Measurements from ENCODE around the gene MAJIN. TPM values are rescaled to one million over a fixed set of nuclear protein-coding genes. Genes with fewer than 3 reads are reported as not detected.

Gene MAJIN
- total RNA-seq, 1 experiment from 2014 or later, result not detected

DNA sequence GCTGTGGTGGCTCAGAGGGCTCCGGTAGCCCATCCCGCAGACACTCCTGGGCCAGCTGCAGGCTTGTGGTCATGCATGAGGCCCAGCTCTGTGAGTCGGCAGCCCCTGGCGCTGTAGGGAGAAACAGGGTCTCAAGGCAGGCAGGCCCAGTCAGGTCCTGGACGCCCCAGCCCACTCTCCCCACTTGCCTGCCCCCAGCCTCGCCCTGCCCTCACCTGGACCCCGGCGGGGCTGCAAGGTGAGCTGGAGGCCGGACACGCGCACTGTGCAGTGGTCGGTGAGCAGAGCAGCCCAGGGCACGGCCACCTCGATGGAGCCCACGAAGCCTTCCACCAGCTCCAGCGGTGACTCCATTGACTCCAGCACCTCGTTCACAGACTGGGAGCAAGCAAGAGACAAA is 57.8 kb downstream of the MAJIN start:
- Mint-ChIP-seq H3K27ac (no peak overlapping the region), H3K27me3 (ENCODE audit: low read depth) (no peaks in the 10 kb centered on the region)

DNA sequence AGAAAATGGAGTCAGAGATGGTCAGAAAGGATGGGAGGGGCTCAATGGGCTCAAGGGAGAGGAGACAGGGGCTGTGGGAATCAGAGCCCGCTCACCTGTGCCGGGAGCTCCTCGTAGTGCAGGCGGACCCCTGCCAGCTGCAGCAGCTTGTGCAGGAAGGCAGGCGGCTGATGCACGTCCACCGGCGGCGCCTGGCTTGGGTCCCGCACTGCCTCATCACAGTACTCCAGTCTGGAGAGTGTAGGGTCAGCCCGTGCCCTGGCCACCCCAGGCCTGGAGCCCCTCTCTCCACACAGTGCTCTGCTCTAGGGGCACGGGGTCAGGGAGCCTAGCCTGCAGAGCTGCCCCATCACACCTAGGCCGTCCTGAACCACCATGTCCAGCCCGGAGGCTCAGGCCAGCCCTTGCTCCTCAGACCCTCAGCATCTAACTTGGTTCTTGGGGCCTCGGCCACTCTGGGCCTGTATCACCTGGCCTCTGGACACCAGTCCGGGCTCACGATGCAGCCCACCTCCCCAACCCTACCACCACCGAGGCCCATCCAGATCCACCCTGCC is 58.7 kb downstream of the MAJIN start:
- H3K36me3 Mint-ChIP-seq, result peaks cover 5% of the 10 kb centered on the region; the same call in 1 of the 2 replicates
- no peak for DNase-seq (ENCODE audit: low spot score)
- ChIA-PET POLR2A (no interaction called here), CTCF (interaction anchor here (0.7 to 1.0 kb wide), 2 partner anchors 25 to 32 kb away, joined by 3 read pairs; no protein-coding TSS in a partner anchor)
- H3K4me3 Mint-ChIP-seq, result no peak overlapping the region
- no peaks in the 10 kb centered on the region for H3K27me3 Mint-ChIP-seq (ENCODE audit: low read depth)
- peaks cover 13% of the 10 kb centered on the region for H3K4me1 Mint-ChIP-seq
- ATAC-seq, result no peak
- H3K27ac Mint-ChIP-seq, result no peak overlapping the region
- no peaks in the 10 kb centered on the region for H3K9me3 Mint-ChIP-seq
- no peak for TF ChIP-seq ESRRA (CRISPR knock-in tag; IDR thresholded peaks at IDR 0.05; ENCODE audit: borderline replicate concordance)
- TF ChIP-seq, protein P1, sequence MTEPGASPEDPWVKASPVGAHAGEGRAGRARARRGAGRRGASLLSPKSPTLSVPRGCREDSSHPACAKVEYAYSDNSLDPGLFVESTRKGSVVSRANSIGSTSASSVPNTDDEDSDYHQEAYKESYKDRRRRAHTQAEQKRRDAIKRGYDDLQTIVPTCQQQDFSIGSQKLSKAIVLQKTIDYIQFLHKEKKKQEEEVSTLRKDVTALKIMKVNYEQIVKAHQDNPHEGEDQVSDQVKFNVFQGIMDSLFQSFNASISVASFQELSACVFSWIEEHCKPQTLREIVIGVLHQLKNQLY (CRISPR knock-in tag; IDR thresholded peaks at IDR 0.05), result no peak
- TF ChIP-seq, protein P2, sequence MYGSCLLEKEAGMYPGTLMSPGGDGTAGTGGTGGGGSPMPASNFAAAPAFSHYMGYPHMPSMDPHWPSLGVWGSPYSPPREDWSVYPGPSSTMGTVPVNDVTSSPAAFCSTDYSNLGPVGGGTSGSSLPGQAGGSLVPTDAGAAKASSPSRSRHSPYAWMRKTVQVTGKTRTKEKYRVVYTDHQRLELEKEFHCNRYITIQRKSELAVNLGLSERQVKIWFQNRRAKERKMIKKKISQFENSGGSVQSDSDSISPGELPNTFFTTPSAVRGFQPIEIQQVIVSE (CRISPR knock-in tag; IDR thresholded peaks at IDR 0.05; ENCODE audit: borderline replicate concordance), result no peak
- no peak for TF ChIP-seq TCF7 (CRISPR knock-in tag; IDR thresholded peaks at IDR 0.05; ENCODE audit: low read depth)
- TF ChIP-seq ZNF121 (CRISPR knock-in tag; IDR thresholded peaks at IDR 0.05), result no peak
- no peak for TF ChIP-seq ELF4 (CRISPR knock-in tag; IDR thresholded peaks at IDR 0.05; ENCODE audit: low read depth)
- TF ChIP-seq, protein P3, sequence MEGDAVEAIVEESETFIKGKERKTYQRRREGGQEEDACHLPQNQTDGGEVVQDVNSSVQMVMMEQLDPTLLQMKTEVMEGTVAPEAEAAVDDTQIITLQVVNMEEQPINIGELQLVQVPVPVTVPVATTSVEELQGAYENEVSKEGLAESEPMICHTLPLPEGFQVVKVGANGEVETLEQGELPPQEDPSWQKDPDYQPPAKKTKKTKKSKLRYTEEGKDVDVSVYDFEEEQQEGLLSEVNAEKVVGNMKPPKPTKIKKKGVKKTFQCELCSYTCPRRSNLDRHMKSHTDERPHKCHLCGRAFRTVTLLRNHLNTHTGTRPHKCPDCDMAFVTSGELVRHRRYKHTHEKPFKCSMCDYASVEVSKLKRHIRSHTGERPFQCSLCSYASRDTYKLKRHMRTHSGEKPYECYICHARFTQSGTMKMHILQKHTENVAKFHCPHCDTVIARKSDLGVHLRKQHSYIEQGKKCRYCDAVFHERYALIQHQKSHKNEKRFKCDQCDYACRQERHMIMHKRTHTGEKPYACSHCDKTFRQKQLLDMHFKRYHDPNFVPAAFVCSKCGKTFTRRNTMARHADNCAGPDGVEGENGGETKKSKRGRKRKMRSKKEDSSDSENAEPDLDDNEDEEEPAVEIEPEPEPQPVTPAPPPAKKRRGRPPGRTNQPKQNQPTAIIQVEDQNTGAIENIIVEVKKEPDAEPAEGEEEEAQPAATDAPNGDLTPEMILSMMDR (IDR thresholded peaks at IDR 0.05), result no peak
- TF ChIP-seq, protein P4, sequence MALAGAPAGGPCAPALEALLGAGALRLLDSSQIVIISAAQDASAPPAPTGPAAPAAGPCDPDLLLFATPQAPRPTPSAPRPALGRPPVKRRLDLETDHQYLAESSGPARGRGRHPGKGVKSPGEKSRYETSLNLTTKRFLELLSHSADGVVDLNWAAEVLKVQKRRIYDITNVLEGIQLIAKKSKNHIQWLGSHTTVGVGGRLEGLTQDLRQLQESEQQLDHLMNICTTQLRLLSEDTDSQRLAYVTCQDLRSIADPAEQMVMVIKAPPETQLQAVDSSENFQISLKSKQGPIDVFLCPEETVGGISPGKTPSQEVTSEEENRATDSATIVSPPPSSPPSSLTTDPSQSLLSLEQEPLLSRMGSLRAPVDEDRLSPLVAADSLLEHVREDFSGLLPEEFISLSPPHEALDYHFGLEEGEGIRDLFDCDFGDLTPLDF (CRISPR knock-in tag; IDR thresholded peaks at IDR 0.05), result no peak
- no peak for TF ChIP-seq MXD4 (CRISPR knock-in tag; IDR thresholded peaks at IDR 0.05; ENCODE audit: borderline replicate concordance)

More for the DNA sequence above, 57.8 kb downstream of the MAJIN start:
- Mint-ChIP-seq H3K4me1 (peaks cover 13% of the 10 kb centered on the region), H3K4me3 (no peak overlapping the region), H3K9me3 (no peaks in the 10 kb centered on the region), H3K36me3 (peaks cover 5% of the 10 kb centered on the region; the same call in 1 of the 2 replicates)
- DNase-seq (ENCODE audit: low spot score), result no peak
- CTCF ChIA-PET, result no interaction called here
- POLR2A ChIA-PET, result no interaction called here
- no peak for ATAC-seq
- TF ChIP-seq GABPB1 (CRISPR knock-in tag; IDR thresholded peaks at IDR 0.05) (no peak), ZNF416 (CRISPR knock-in tag; IDR thresholded peaks at IDR 0.05) (no peak), TCF7 (CRISPR knock-in tag; IDR thresholded peaks at IDR 0.05; ENCODE audit: low read depth) (no peak), ZNF232 (CRISPR knock-in tag; IDR thresholded peaks at IDR 0.05) (no peak), MXD4 (CRISPR knock-in tag; IDR thresholded peaks at IDR 0.05; ENCODE audit: borderline replicate concordance) (no peak), NR3C1 (CRISPR knock-in tag; conservative IDR thresholded peaks at IDR 0.05; ENCODE audit: low read depth) (no peak), ZNF671 (CRISPR knock-in tag; IDR thresholded peaks at IDR 0.05) (no peak), GTF2I (CRISPR knock-in tag; conservative IDR thresholded peaks at IDR 0.05) (no peak), FOXK1 (CRISPR knock-in tag; IDR thresholded peaks at IDR 0.05) (no peak), CREM (CRISPR knock-in tag; IDR thresholded peaks at IDR 0.05) (no peak), NR2C2 (CRISPR knock-in tag; IDR thresholded peaks at IDR 0.05) (no peak), FOXP1 (CRISPR knock-in tag; IDR thresholded peaks at IDR 0.05; ENCODE audit: borderline replicate concordance) (no peak)
- TF ChIP-seq, protein P5, sequence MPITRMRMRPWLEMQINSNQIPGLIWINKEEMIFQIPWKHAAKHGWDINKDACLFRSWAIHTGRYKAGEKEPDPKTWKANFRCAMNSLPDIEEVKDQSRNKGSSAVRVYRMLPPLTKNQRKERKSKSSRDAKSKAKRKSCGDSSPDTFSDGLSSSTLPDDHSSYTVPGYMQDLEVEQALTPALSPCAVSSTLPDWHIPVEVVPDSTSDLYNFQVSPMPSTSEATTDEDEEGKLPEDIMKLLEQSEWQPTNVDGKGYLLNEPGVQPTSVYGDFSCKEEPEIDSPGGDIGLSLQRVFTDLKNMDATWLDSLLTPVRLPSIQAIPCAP (CRISPR knock-in tag; IDR thresholded peaks at IDR 0.05), result no peak
- TF ChIP-seq, protein P6, sequence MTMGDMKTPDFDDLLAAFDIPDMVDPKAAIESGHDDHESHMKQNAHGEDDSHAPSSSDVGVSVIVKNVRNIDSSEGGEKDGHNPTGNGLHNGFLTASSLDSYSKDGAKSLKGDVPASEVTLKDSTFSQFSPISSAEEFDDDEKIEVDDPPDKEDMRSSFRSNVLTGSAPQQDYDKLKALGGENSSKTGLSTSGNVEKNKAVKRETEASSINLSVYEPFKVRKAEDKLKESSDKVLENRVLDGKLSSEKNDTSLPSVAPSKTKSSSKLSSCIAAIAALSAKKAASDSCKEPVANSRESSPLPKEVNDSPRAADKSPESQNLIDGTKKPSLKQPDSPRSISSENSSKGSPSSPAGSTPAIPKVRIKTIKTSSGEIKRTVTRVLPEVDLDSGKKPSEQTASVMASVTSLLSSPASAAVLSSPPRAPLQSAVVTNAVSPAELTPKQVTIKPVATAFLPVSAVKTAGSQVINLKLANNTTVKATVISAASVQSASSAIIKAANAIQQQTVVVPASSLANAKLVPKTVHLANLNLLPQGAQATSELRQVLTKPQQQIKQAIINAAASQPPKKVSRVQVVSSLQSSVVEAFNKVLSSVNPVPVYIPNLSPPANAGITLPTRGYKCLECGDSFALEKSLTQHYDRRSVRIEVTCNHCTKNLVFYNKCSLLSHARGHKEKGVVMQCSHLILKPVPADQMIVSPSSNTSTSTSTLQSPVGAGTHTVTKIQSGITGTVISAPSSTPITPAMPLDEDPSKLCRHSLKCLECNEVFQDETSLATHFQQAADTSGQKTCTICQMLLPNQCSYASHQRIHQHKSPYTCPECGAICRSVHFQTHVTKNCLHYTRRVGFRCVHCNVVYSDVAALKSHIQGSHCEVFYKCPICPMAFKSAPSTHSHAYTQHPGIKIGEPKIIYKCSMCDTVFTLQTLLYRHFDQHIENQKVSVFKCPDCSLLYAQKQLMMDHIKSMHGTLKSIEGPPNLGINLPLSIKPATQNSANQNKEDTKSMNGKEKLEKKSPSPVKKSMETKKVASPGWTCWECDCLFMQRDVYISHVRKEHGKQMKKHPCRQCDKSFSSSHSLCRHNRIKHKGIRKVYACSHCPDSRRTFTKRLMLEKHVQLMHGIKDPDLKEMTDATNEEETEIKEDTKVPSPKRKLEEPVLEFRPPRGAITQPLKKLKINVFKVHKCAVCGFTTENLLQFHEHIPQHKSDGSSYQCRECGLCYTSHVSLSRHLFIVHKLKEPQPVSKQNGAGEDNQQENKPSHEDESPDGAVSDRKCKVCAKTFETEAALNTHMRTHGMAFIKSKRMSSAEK (CRISPR knock-in tag; IDR thresholded peaks at IDR 0.05; ENCODE audit: borderline replicate concordance), result no peak
- TF ChIP-seq, protein P7, sequence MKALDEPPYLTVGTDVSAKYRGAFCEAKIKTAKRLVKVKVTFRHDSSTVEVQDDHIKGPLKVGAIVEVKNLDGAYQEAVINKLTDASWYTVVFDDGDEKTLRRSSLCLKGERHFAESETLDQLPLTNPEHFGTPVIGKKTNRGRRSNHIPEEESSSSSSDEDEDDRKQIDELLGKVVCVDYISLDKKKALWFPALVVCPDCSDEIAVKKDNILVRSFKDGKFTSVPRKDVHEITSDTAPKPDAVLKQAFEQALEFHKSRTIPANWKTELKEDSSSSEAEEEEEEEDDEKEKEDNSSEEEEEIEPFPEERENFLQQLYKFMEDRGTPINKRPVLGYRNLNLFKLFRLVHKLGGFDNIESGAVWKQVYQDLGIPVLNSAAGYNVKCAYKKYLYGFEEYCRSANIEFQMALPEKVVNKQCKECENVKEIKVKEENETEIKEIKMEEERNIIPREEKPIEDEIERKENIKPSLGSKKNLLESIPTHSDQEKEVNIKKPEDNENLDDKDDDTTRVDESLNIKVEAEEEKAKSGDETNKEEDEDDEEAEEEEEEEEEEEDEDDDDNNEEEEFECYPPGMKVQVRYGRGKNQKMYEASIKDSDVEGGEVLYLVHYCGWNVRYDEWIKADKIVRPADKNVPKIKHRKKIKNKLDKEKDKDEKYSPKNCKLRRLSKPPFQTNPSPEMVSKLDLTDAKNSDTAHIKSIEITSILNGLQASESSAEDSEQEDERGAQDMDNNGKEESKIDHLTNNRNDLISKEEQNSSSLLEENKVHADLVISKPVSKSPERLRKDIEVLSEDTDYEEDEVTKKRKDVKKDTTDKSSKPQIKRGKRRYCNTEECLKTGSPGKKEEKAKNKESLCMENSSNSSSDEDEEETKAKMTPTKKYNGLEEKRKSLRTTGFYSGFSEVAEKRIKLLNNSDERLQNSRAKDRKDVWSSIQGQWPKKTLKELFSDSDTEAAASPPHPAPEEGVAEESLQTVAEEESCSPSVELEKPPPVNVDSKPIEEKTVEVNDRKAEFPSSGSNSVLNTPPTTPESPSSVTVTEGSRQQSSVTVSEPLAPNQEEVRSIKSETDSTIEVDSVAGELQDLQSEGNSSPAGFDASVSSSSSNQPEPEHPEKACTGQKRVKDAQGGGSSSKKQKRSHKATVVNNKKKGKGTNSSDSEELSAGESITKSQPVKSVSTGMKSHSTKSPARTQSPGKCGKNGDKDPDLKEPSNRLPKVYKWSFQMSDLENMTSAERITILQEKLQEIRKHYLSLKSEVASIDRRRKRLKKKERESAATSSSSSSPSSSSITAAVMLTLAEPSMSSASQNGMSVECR (CRISPR knock-in tag; IDR thresholded peaks at IDR 0.05; ENCODE audit: borderline replicate concordance), result no peak

Data from WTC11 (cell line).